OCI-LY3 (cell line): ENCODE data around the gene ATG16L2.
"Not testable (repeated sequence)": the region's sequence is repeated elsewhere in the genome, so short reads cannot be mapped to it uniquely, and the experiment has no call there.

Experiments used
- H2AFZ ChIP-seq: fragments of 200-600, 300-600 bp; shearing (Covaris generic); 2 replicates; pipeline ENCODE4 v1.6.0; 2014; ENCODE audit warnings: antibody characterized with exemption, low read depth, low read length
- H3K27ac ChIP-seq: fragments of 200-600, 300-600 bp; sonication (generic); 2 replicates; pipeline ENCODE4 v1.5.1; 2014; ENCODE audit warnings: mild to moderate bottlenecking, low read length, moderate library complexity, mixed read lengths
- H3K27me3 ChIP-seq: fragments of 200-600, 300-600 bp; sonication (generic); 2 replicates; pipeline ENCODE4 v1.6.1; 2014; ENCODE audit warnings: low read depth, low read length, mixed read lengths
- H3K36me3 ChIP-seq: fragments of 200-600, 300-600 bp; sonication (generic); replicated peaks from 2 replicates; pipeline ENCODE3; 2014; ENCODE audit warnings: low read depth, low read length, mixed read lengths
- H3K4me1 ChIP-seq: fragments of 300-600, 200-600 bp; sonication (generic); 2 replicates; pipeline ENCODE4 v1.6.1; 2014; ENCODE audit warnings: low read length, mixed read lengths
- H3K4me2 ChIP-seq: fragments of 200-600, 300-600 bp; sonication (generic); 2 replicates; pipeline ENCODE4 v1.6.1; 2014; ENCODE audit warnings: low read length, mixed read lengths
- H3K4me3 ChIP-seq: fragments of 300-600, 200-600 bp; sonication (generic); 2 replicates; pipeline ENCODE4 v1.5.1; 2014; ENCODE audit warnings: antibody characterized with exemption, mild to moderate bottlenecking, low read length, moderate library complexity
- H3K79me2 ChIP-seq: fragments of 300-600, 200-600 bp; shearing (Covaris generic); 2 replicates; pipeline ENCODE4 v1.6.1; 2014; ENCODE audit warnings: mild to moderate bottlenecking, low read length, mixed read lengths
- H3K9ac ChIP-seq: fragments of 300-600, 200-600 bp; shearing (Covaris generic); 2 replicates; pipeline ENCODE4 v1.6.0; 2014; ENCODE audit warnings: mild to moderate bottlenecking, low read length, moderate library complexity
- H3K9me3 ChIP-seq: fragments of 200-600, 300-600 bp; shearing (Covaris generic); 2 replicates; pipeline ENCODE4 v1.6.1; 2014; ENCODE audit warnings: low read length, mixed read lengths; ENCODE audit not compliant: insufficient read depth
- H4K20me1 ChIP-seq: fragments of 200-600, 300-600 bp; sonication (generic); 2 replicates; pipeline ENCODE4 v1.6.1; 2016; ENCODE audit warnings: low read length, mixed read lengths; ENCODE audit not compliant: insufficient read depth
- CTCF ChIP-seq: fragments of 200-600, 300-600 bp; sonication (generic); IDR thresholded peaks from 2 replicates; pipeline ENCODE4 v1.5.1; 2014; ENCODE audit warnings: antibody characterized with exemption, low read length, low read depth
- EZH2phosphoT487 ChIP-seq: fragments of 200-600 bp; shearing (Covaris generic); IDR thresholded peaks from 2 replicates; pipeline ENCODE4 v1.6.1; 2018; ENCODE audit warnings: antibody characterized with exemption, mixed run types, low read depth

The ATG16L2 gene

GRCh38 chr11:72851726-72852125 lies 37.5 kb downstream of the ATG16L2 start:
- Histone ChIP-seq H3K9ac (no peak overlapping the region), H3K27ac (no peak overlapping the region), H4K20me1 (peaks cover 34% of the 10 kb centered on the region), H3K4me3 (no peak overlapping the region), H3K4me1 (no peaks in the 10 kb centered on the region), H3K9me3 (no peaks in the 10 kb centered on the region), H3K4me2 (no peak overlapping the region), H3K27me3 (no peaks in the 10 kb centered on the region), H3K79me2 (peaks cover 56% of the 10 kb centered on the region), H3K36me3 (peaks cover 51% of the 10 kb centered on the region), H2AFZ (no peak overlapping the region)
- TF ChIP-seq CTCF = no peak
- no peak for TF ChIP-seq EZH2phosphoT487

- H3K27me3 ChIP-seq = no peaks in the 10 kb centered on the region
- TF ChIP-seq EZH2phosphoT487 = no peak
- TF ChIP-seq CTCF = no peak
- no peak overlapping the region for H2AFZ ChIP-seq
- H3K36me3 ChIP-seq = peaks cover 61% of the 10 kb centered on the region
- no peaks in the 10 kb centered on the region for H3K4me1 ChIP-seq
- H3K9me3 ChIP-seq = no peaks in the 10 kb centered on the region
- no peak overlapping the region for H3K4me3 ChIP-seq
- H3K79me2 ChIP-seq = peaks cover 92% of the 10 kb centered on the region
- no peak overlapping the region for H3K4me2 ChIP-seq
- H3K9ac ChIP-seq = no peak overlapping the region
- H4K20me1 ChIP-seq = peaks cover 58% of the 10 kb centered on the region
- no peak overlapping the region for H3K27ac ChIP-seq
These were observed 41.9 kb downstream of the ATG16L2 start for GRCh38 chr11:72856065-72856464.

- Histone ChIP-seq H3K9me3 (no peaks in the 10 kb centered on the region), H3K36me3 (peaks cover 65% of the 10 kb centered on the region), H3K27me3 (no peaks in the 10 kb centered on the region), H4K20me1 (peaks cover 58% of the 10 kb centered on the region), H3K9ac (no peak overlapping the region), H2AFZ (no peak overlapping the region), H3K4me1 (no peaks in the 10 kb centered on the region), H3K27ac (no peak overlapping the region), H3K79me2 (peaks cover 91% of the 10 kb centered on the region), H3K4me3 (no peak overlapping the region), H3K4me2 (no peak overlapping the region)
- TF ChIP-seq EZH2phosphoT487 = no peak
- TF ChIP-seq CTCF = no peak
These were observed 42.5 kb downstream of the ATG16L2 start for GRCh38 chr11:72856551-72857345.

GRCh38 chr11:72858267-72858666 lies 44.1 kb downstream of the ATG16L2 start:
- H3K9ac ChIP-seq, H3K4me3 ChIP-seq, H3K4me1 ChIP-seq, H3K9me3 ChIP-seq, H3K27ac ChIP-seq, H2AFZ ChIP-seq, H3K4me2 ChIP-seq, H3K27me3 ChIP-seq: not testable (repeated sequence)
- Histone ChIP-seq H3K79me2 (peaks cover 90% of the 10 kb centered on the region), H3K36me3 (peaks cover 74% of the 10 kb centered on the region), H4K20me1 (peaks cover 58% of the 10 kb centered on the region)
